ENCODE results near the gene RASGRF1. TPM values are rescaled to one million over a fixed set of nuclear protein-coding genes. Genes with fewer than 3 reads are reported as not detected.

The RASGRF1 gene
- total RNA-seq, 1 donor: under 0.01 TPM

- Histone ChIP-seq H3K27me3 (ENCODE audit: insufficient read depth, low read length) (peaks cover 29% of the 10 kb centered on the region), H3K36me3 (ENCODE audit: insufficient read depth, low read length) (no peaks in the 10 kb centered on the region), H2AFZ (ENCODE audit: low read length) (no peak overlapping the region), H3K4me1 (ENCODE audit: insufficient read depth, low read length) (no peaks in the 10 kb centered on the region), H3K27ac (ENCODE audit: low read depth, low read length) (no peak overlapping the region), H4K20me1 (ENCODE audit: insufficient read depth, low read length) (no peaks in the 10 kb centered on the region), H3K9me3 (ENCODE audit: low read depth, low read length) (no peaks in the 10 kb centered on the region), H3K4me2 (ENCODE audit: insufficient read depth, low read length) (no peak overlapping the region), H3K4me3 (ENCODE audit: insufficient read depth, low read length) (no peak overlapping the region), H3K79me2 (ENCODE audit: insufficient read depth, low read length) (no peaks in the 10 kb centered on the region)
- DNase-seq (ENCODE audit: insufficient read length, low spot score, missing footprints): no peak
- no peak for TF ChIP-seq CTCF (IDR thresholded peaks at IDR 0.05; ENCODE audit: extremely low read depth, low read depth, low read length)
Measured at GRCh38 chr15:79084308-79084968, 6.1 kb downstream of the RASGRF1 start.

- Histone ChIP-seq H3K79me2 (ENCODE audit: insufficient read depth, low read length) (no peaks in the 10 kb centered on the region), H2AFZ (ENCODE audit: low read length) (no peak overlapping the region), H4K20me1 (ENCODE audit: insufficient read depth, low read length) (no peaks in the 10 kb centered on the region), H3K27ac (ENCODE audit: low read depth, low read length) (no peak overlapping the region), H3K4me1 (ENCODE audit: insufficient read depth, low read length) (no peaks in the 10 kb centered on the region), H3K27me3 (ENCODE audit: insufficient read depth, low read length) (peaks cover 17% of the 10 kb centered on the region), H3K36me3 (ENCODE audit: insufficient read depth, low read length) (no peaks in the 10 kb centered on the region), H3K4me3 (ENCODE audit: insufficient read depth, low read length) (no peak overlapping the region), H3K4me2 (ENCODE audit: insufficient read depth, low read length) (no peak overlapping the region), H3K9me3 (ENCODE audit: low read depth, low read length) (no peaks in the 10 kb centered on the region)
- TF ChIP-seq CTCF (IDR thresholded peaks at IDR 0.05; ENCODE audit: extremely low read depth, low read depth, low read length): no peak
- no peak for DNase-seq (ENCODE audit: insufficient read length, low spot score, missing footprints)
Measured at GRCh38 chr15:79083154-79083553, 7.4 kb downstream of the RASGRF1 start.

DNA sequence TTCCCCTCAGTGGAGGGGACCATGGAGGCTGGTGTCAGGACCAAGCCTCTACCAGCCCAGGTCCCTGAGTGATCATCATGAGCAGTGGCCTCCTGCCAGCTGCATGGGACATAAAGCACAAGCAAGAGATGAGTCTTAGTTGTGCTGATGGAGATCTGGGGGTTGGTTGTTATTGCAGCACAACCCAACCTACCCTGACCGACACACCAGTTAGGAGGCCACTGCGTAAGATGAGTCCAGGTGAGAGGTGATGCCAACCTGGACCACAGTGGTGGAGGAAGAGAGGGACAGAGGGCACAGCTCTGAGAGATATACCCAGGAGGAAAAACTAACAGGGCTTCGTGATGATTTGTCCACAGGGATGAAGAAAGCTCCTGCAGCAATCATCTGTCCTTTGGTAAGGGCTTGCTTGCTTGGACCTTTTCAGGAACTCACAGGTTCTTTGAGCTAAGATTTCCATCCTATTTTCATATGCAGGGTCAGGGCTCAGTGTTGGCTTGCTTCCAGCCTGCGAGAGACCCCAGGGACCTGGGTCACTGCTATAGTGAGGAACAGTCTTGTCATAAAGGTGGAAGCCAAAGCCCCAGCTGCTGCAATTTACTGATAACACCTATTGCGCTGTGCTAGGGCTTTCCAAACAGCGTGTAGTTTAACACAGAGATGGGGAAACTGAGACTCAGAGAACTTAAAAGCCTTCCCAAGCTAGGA lies 8.1 kb downstream of the RASGRF1 start:
- H3K9me3 ChIP-seq (ENCODE audit: low read depth, low read length): no peaks in the 10 kb centered on the region

More for the DNA sequence above, 8.1 kb downstream of the RASGRF1 start:
- no peaks in the 10 kb centered on the region for H3K4me1 ChIP-seq (ENCODE audit: insufficient read depth, low read length)
- no peak overlapping the region for H2AFZ ChIP-seq (ENCODE audit: low read length)
- H3K4me2 ChIP-seq (ENCODE audit: insufficient read depth, low read length): no peak overlapping the region
- H4K20me1 ChIP-seq (ENCODE audit: insufficient read depth, low read length): no peaks in the 10 kb centered on the region
- peaks cover 11% of the 10 kb centered on the region for H3K27me3 ChIP-seq (ENCODE audit: insufficient read depth, low read length)
- no peak overlapping the region for H3K27ac ChIP-seq (ENCODE audit: low read depth, low read length)
- no peaks in the 10 kb centered on the region for H3K36me3 ChIP-seq (ENCODE audit: insufficient read depth, low read length)
- no peak overlapping the region for H3K4me3 ChIP-seq (ENCODE audit: insufficient read depth, low read length)
- no peak for TF ChIP-seq CTCF (IDR thresholded peaks at IDR 0.05; ENCODE audit: extremely low read depth, low read depth, low read length)
- no peak for DNase-seq (ENCODE audit: insufficient read length, low spot score, missing footprints)
- H3K79me2 ChIP-seq (ENCODE audit: insufficient read depth, low read length): no peaks in the 10 kb centered on the region

Measured in osteoblast (primary cell).